BJ (cell line): ENCODE measurements around the gene KCNK3. TPM values are rescaled to one million over a fixed set of nuclear protein-coding genes. Genes with fewer than 3 reads are reported as not detected.

ENCODE experiments used
- CTCF ChIA-PET: fragments of 350-600 bp; formaldehyde crosslinking; extraction: SDS; loops from one replicate; lab custom pipeline; 2021; ENCODE audit warnings: antibody characterized with exemption, inconsistent platforms; lab: Yijun Ruan, JAX
- POLR2A ChIA-PET: fragments of 300-600 bp; sonication (Branson Sonifier 250); formaldehyde crosslinking; extraction: SDS; loops from one replicate; lab custom pipeline; 2021; ENCODE audit warnings: antibody characterized with exemption; lab: Charles Lee
- DNase-seq: peaks from one replicate; pipeline ENCODE4 v3.0.0-alpha.2; 2011; ENCODE audit warnings: low read depth
- H3K27me3 ChIP-seq: 2 replicates; pipeline ENCODE4 v1.6.0; 2011; ENCODE audit warnings: low read length; ENCODE audit not compliant: control insufficient read depth, insufficient read depth
- H3K36me3 ChIP-seq: 2 replicates; pipeline ENCODE4 v1.5.1; 2011; ENCODE audit warnings: low read length; ENCODE audit not compliant: control insufficient read depth, insufficient read depth
- H3K4me3 ChIP-seq: 2 replicates; pipeline ENCODE4 v1.5.1; 2011; ENCODE audit warnings: low read depth, mild to moderate bottlenecking, control low read depth, low read length
- CTCF ChIP-seq: IDR thresholded peaks from 2 replicates; pipeline ENCODE4 v1.5.1; 2011; ENCODE audit warnings: low read depth, mild to moderate bottlenecking, control low read depth, inconsistent platforms, low read length, moderate library complexity; ENCODE audit not compliant: insufficient read depth
- polyA plus RNA-seq: library from polyadenylated mRNA; depleted of rRNA; stranded (reverse); fragments of >200 nt; gene quantifications from 2 replicates; pipeline ENCODE4 v1.2.3, GENCODE V29; 2011

Gene KCNK3
- polyA plus RNA-seq, 1 experiment = 0.22 TPM

DNA sequence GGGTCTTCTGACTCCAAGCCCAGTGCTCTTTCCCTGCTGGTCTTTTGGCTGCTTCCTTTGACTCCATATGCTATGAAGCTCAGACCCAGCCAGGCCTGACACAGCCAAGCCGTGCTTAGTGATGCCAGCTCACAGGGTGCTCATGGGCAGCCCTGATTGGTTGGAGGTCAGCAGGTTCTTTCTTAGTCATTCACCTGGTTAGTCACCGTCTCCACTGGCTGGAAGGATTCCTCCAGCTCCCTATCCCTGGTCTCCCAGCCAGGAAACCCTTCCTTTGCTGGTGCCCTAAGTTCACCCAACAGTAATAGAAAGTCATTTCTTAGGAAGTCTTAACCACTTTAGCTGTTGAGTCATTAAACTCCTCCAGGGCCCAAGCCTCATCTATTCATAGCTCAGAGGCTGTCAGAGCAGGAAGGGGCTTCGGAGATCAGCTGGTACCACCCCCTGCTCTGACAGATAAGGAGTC, 3.9 kb downstream of the KCNK3 start:
- Histone ChIP-seq H3K27me3 (peaks cover 15% of the 10 kb centered on the region), H3K4me3 (no peak overlapping the region), H3K36me3 (no peaks in the 10 kb centered on the region)
- CTCF ChIA-PET = interaction anchor here (1.1 kb wide), 1 partner anchor 119 kb away, joined by 3 read pairs; no protein-coding TSS in a partner anchor
- TF ChIP-seq CTCF = no peak
- POLR2A ChIA-PET = no interaction called here
- peak; percentile 44 for DNase-seq

GRCh38 chr2:26697425-26697824, 4.9 kb downstream of the KCNK3 start:
- POLR2A ChIA-PET = no interaction called here
- no peak for TF ChIP-seq CTCF
- CTCF ChIA-PET = interaction anchor here (0.6 kb wide), 1 partner anchor 118 kb away, joined by 3 read pairs; no protein-coding TSS in a partner anchor
- peaks cover 11% of the 10 kb centered on the region for H3K27me3 ChIP-seq
- no peaks in the 10 kb centered on the region for H3K36me3 ChIP-seq
- no peak for DNase-seq
- H3K4me3 ChIP-seq = no peak overlapping the region

DNA sequence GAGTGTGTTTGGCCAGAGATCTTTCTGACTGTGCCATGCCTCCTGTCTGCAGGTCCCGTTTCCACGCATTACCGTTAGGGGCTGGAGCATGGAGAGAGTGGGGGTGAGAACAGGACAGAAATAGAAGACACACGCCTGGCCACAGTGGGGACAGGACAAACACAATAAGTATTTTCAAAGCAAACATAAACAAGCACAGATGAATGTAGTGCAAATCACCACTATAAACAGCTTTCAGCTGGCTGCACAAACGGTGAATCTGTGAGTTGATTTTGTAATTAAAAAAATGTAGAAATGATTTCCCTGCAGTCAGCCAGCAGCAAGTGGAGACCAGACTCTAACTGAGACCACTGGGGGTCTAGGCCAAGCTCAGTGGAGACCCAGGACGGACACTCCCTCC, 6.8 kb downstream of the KCNK3 start:
- ChIA-PET POLR2A (no interaction called here), CTCF (no interaction called here)
- no peaks in the 10 kb centered on the region for H3K36me3 ChIP-seq
- H3K27me3 ChIP-seq = peaks cover 2% of the 10 kb centered on the region
- DNase-seq = no peak
- no peak for TF ChIP-seq CTCF
- no peak overlapping the region for H3K4me3 ChIP-seq

GRCh38 chr2:26700078-26700477, 7.6 kb downstream of the KCNK3 start:
- ChIA-PET CTCF (interaction anchor here (0.7 to 1.0 kb wide), 2 partner anchors 46 to 122 kb away, joined by 3 to 4 read pairs; no protein-coding TSS in a partner anchor), POLR2A (no interaction called here)
- DNase-seq = no peak
- no peak for TF ChIP-seq CTCF
- H3K36me3 ChIP-seq = no peaks in the 10 kb centered on the region
- no peak overlapping the region for H3K4me3 ChIP-seq
- H3K27me3 ChIP-seq = no peaks in the 10 kb centered on the region

DNA sequence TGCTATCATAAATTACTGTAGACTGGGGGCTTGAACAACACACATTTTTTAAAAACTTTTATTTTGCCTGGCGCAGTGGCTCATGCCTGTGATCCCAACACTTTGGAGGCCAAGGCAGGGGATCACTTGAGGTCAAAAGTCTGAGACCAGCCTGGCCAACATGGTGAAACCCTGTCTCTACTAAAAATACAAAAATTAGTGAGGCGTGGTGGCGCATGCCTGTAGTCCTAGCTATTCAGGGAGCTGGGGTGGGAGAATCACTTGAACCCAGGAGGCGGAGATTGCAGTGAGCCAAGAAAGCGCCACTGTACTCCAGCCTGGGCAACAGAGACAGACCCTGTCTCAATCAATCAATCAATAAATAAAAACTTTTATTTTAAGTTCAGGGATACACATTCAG, 9.1 kb downstream of the KCNK3 start:
- Histone ChIP-seq H3K36me3 (no peaks in the 10 kb centered on the region), H3K4me3 (no peak overlapping the region), H3K27me3 (no peaks in the 10 kb centered on the region)
- ChIA-PET CTCF (interaction anchor here (1.1 kb wide), 1 partner anchor 44 kb away, joined by 4 read pairs; no protein-coding TSS in a partner anchor), POLR2A (no interaction called here)
- no peak for DNase-seq
- no peak for TF ChIP-seq CTCF
